ENCODE measurements around the gene PRSS33.

The PRSS33 gene

GRCh38 chr16:2778630-2778958 lies 8.8 kb downstream of the PRSS33 start:
- no peak for TF ChIP-seq CTCF (IDR thresholded peaks at IDR 0.05; ENCODE audit: control insufficient read depth, insufficient read depth, low read depth, low read length, missing control alignments)
- no peak overlapping the region; the same call in 1 of the 2 replicates for H3K4me3 ChIP-seq (ENCODE audit: control insufficient read depth, low read depth, low read length)
- DNase-seq (ENCODE audit: low read depth): no peak

- peak overlapping the region; percentile 93 for H3K4me3 ChIP-seq (ENCODE audit: control insufficient read depth, low read depth, low read length)
- no peak for DNase-seq (ENCODE audit: low read depth)
Measured at GRCh38 chr16:2777903-2778629, 9.3 kb downstream of the PRSS33 start.

GRCh38 chr16:2777231-2777902 lies 10.0 kb downstream of the PRSS33 start, which contains the start of gene ELOB:
Gene ELOB, minus strand, starts transcription at chr16:2777280. Its CDS starts 41 bp downstream, at chr16:2777239.
- DNase-seq (ENCODE audit: low read depth): no peak
- no peak for TF ChIP-seq CTCF (IDR thresholded peaks at IDR 0.05; ENCODE audit: control insufficient read depth, insufficient read depth, low read depth, low read length, missing control alignments)
- H3K4me3 ChIP-seq (ENCODE audit: control insufficient read depth, low read depth, low read length): peak within 1 kb of the TSS; percentile 93

More at GRCh38 chr16:2777903-2778629, 9.3 kb downstream of the PRSS33 start:
- no peak for TF ChIP-seq CTCF (IDR thresholded peaks at IDR 0.05; ENCODE audit: control insufficient read depth, insufficient read depth, low read depth, low read length, missing control alignments)

GRCh38 chr16:2776500-2777139 lies 10.7 kb downstream of the PRSS33 start:
- no peak for DNase-seq (ENCODE audit: low read depth)
- no peak for TF ChIP-seq CTCF (IDR thresholded peaks at IDR 0.05; ENCODE audit: control insufficient read depth, insufficient read depth, low read depth, low read length, missing control alignments)
- H3K4me3 ChIP-seq (ENCODE audit: control insufficient read depth, low read depth, low read length): peak overlapping the region; percentile 82

- DNase-seq (ENCODE audit: low read depth): no peak
- TF ChIP-seq CTCF (IDR thresholded peaks at IDR 0.05; ENCODE audit: control insufficient read depth, insufficient read depth, low read depth, low read length, missing control alignments): no peak
- H3K4me3 ChIP-seq (ENCODE audit: control insufficient read depth, low read depth, low read length): peak overlapping the region; percentile 82
Measured at GRCh38 chr16:2775765-2776499, 11.4 kb downstream of the PRSS33 start.

- H3K4me3 ChIP-seq (ENCODE audit: control insufficient read depth, low read depth, low read length): no peak overlapping the region
- no peak for TF ChIP-seq CTCF (IDR thresholded peaks at IDR 0.05; ENCODE audit: control insufficient read depth, insufficient read depth, low read depth, low read length, missing control alignments)
- DNase-seq (ENCODE audit: low read depth): no peak
Measured at GRCh38 chr16:2775131-2775716, 12.1 kb downstream of the PRSS33 start.

Data from AG09309 (cell line).